UCSD-AML1 (cell line): ENCODE results near the gene HSPBAP1.

Source experiments
- DNase-seq: peaks from one replicate; lab custom pipeline; 2025; ENCODE audit not compliant: unreplicated experiment; lab: John Stamatoyannopoulos, UW

Gene HSPBAP1

DNA sequence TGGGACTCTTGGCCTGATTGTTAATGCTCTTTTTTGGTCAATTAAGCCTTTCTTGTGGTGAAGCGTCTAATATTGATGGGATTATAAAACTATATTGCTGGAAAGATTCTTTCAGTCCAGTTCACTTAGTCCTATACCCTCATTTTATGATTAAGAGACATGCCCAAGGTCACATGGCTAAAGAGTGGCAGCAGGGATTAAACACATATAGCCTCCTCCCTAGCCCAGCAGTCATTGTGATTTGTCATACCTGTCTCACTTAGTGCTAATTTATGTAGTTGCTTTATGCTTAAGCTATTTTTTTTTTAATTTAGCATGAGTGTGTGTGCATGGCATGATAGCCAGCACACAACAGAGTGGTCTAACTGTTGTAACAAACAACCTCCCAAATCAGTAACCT, 103.5 kb downstream of the HSPBAP1 start:
- no peak for DNase-seq
